K562 (cell line): ENCODE results near the gene AHSA1. TPM values are rescaled to one million over a fixed set of nuclear protein-coding genes. Genes with fewer than 3 reads are reported as not detected.

Experiments used
- ATAC-seq: fragments of 200-7000 bp; cut with Tn5 transposase; 3 replicates; pipeline ENCODE4 v1.9.1; 2020; ENCODE audit warnings: moderate library complexity
- BruUV-seq: library from RNA; stranded (reverse); fragments of 400-500 nt; replicated peaks from 2 replicates; lab custom pipeline; 2021; lab: Mats Ljungman, UMichigan
- CTCF ChIA-PET: fragments of 300-600 bp; formaldehyde crosslinking; extraction: SDS; loops from one replicate; lab custom pipeline; 2021; ENCODE audit warnings: low intra/inter-chr PET ratio; lab: Yijun Ruan, JAX
- POLR2A ChIA-PET: fragments of 300-600, 350-650 bp; sonication (Branson Sonifier 250); formaldehyde crosslinking; extraction: SDS; loops from one replicate; lab custom pipeline; 2021; ENCODE audit warnings: antibody characterized with exemption, inconsistent platforms; lab: Yijun Ruan, JAX
- DNase-seq, 4 experiments: peaks; one replicate each; pipeline versions ENCODE4 v3.0.0 to v3.0.0-alpha.2; 2011 to 2018; ENCODE audit warnings: low spot score in 3 of 4, mixed read lengths in 3 of 4; ENCODE audit errors: extremely low read depth in 1 of 4
- FAIRE-seq: peaks from 2 replicates; lab custom pipeline; 2011; peaks lifted over from hg19 to GRCh38; lab: Jason Lieb, UNC
- H2AFZ ChIP-seq: 2 replicates; pipeline ENCODE4 v1.6.0; 2011; ENCODE audit warnings: low read depth, low read length, control low read depth, inconsistent platforms
- H3K27ac ChIP-seq: fragments of 200-600 bp; 3 replicates; pipeline ENCODE4 v1.8.0; 2011; ENCODE audit warnings: low read depth, mild to moderate bottlenecking, control low read depth, inconsistent platforms, low read length, moderate library complexity, mixed read lengths; ENCODE audit errors: extremely low read depth
- H3K27me3 ChIP-seq, 2 experiments: fragments of 300-600 bp in 1 of 2; 2 replicates in 1 of 2; 3 replicates in 1 of 2; pipeline versions ENCODE4 v1.6.0 to v1.8.0; 2011; ENCODE audit warnings: inconsistent platforms in 2 of 2, low read length in 2 of 2, mild to moderate bottlenecking in 1 of 2, mixed read lengths in 1 of 2, moderate library complexity in 1 of 2; ENCODE audit not compliant: control insufficient read depth in 2 of 2, insufficient read depth in 2 of 2
- H3K36me3 ChIP-seq: fragments of 300-600 bp; 3 replicates; pipeline ENCODE4 v1.8.0; 2011; ENCODE audit warnings: mild to moderate bottlenecking, low read length, inconsistent platforms; ENCODE audit not compliant: control insufficient read depth, insufficient read depth
- H3K4me1 ChIP-seq, 2 experiments: fragments of 200-600 bp in 1 of 2; replicated peaks in 1 of 2; 2 replicates in 1 of 2; 3 replicates in 1 of 2; pipeline versions ENCODE4 v1.5.1 to v1.8.0; 2011; ENCODE audit warnings: inconsistent platforms in 2 of 2, low read length in 2 of 2, mild to moderate bottlenecking in 1 of 2, mixed read lengths in 1 of 2, moderate library complexity in 1 of 2; ENCODE audit not compliant: control insufficient read depth in 2 of 2, insufficient read depth in 2 of 2
- H3K4me2 ChIP-seq: 2 replicates; pipeline ENCODE4 v1.6.1; 2011; ENCODE audit warnings: low read length, control low read depth, inconsistent platforms, mixed read lengths; ENCODE audit not compliant: insufficient read depth
- H3K4me3 ChIP-seq: fragments of 200-600 bp; sonication (generic), shearing (Covaris generic); 2 replicates; pipeline ENCODE4 v1.5.1; 2016; ENCODE audit warnings: control low read depth, inconsistent platforms
- H3K79me2 ChIP-seq: fragments of 200-600 bp; 3 replicates; pipeline ENCODE4 v1.8.0; 2011; ENCODE audit warnings: low read length, inconsistent platforms; ENCODE audit not compliant: control insufficient read depth, insufficient read depth
- H3K9ac ChIP-seq, 2 experiments: 2 replicates each; pipeline versions ENCODE4 v1.6.0 to v1.6.1; 2011; ENCODE audit warnings: low read depth in 2 of 2, low read length in 2 of 2, control low read depth in 1 of 2, inconsistent platforms in 1 of 2, mild to moderate bottlenecking in 1 of 2, mixed read lengths in 1 of 2; ENCODE audit not compliant: insufficient read depth in 1 of 2
- H3K9me1 ChIP-seq: one replicate; pipeline ENCODE4 v1.6.0; 2011; ENCODE audit warnings: inconsistent platforms, mild to moderate bottlenecking, low read length, moderate library complexity; ENCODE audit not compliant: control insufficient read depth, insufficient read depth
- H3K9me3 ChIP-seq: replicated peaks from 2 replicates; pipeline ENCODE4 v1.5.1; 2011; ENCODE audit warnings: low read depth, low read length, inconsistent platforms; ENCODE audit not compliant: control insufficient read depth, insufficient read depth
- H4K20me1 ChIP-seq: replicated peaks from 2 replicates; pipeline ENCODE4 v1.6.1; 2011; ENCODE audit warnings: low read length, inconsistent platforms, mixed read lengths; ENCODE audit not compliant: control insufficient read depth, insufficient read depth
- CREBBP ChIP-seq: IDR thresholded peaks from one replicate; pipeline ENCODE4 v1.6.1; 2012; ENCODE audit warnings: low read depth, mild to moderate bottlenecking, control low read depth, inconsistent platforms, low read length
- HDGF ChIP-seq: fragments of 450-650 bp; IDR thresholded peaks from 2 replicates; pipeline ENCODE4 v1.6.1; 2016
- HNRNPL ChIP-seq: fragments of 200-400 bp; formaldehyde crosslinking; IDR thresholded peaks from 2 replicates; pipeline ENCODE4 v1.6.1; 2017; ENCODE audit warnings: low read depth, mild to moderate bottlenecking, low read length
- HNRNPLL ChIP-seq: fragments of 200-400 bp; formaldehyde crosslinking; IDR thresholded peaks from 2 replicates; pipeline ENCODE4 v1.6.1; 2017; ENCODE audit warnings: low read length, low read depth, mild to moderate bottlenecking; ENCODE audit not compliant: poor library complexity, severe bottlenecking
- MEIS2 ChIP-seq: fragments of 450-650 bp; IDR thresholded peaks from 2 replicates; pipeline ENCODE4 v1.6.1; 2014; ENCODE audit warnings: mild to moderate bottlenecking; ENCODE audit not compliant: partially characterized antibody
- NCOR1 ChIP-seq: fragments of 450-650 bp; IDR thresholded peaks from 2 replicates; pipeline ENCODE4 v1.6.1; 2016; ENCODE audit warnings: mild to moderate bottlenecking, moderate library complexity
- PPARD ChIP-seq: fragments of 250-450 bp; sonication (Bioruptor Pico); IDR thresholded peaks from 2 replicates; pipeline ENCODE4 v1.8.0; 2022; ENCODE audit warnings: inconsistent platforms, mild to moderate bottlenecking, moderate library complexity
- SRF ChIP-seq, 2 experiments: fragments of 250-450, 450-650 bp in 1 of 2; sonication (Bioruptor Pico) in 1 of 2; sonication (generic) in 1 of 2; formaldehyde crosslinking; IDR thresholded peaks; 2 replicates each; pipeline versions ENCODE4 v1.5.0 to v1.5.1; 2020 to 2022; ENCODE audit warnings: mild to moderate bottlenecking in 1 of 2, missing genetic modification reagents in 1 of 2
- STAT6 ChIP-seq: sonication (generic); formaldehyde crosslinking; IDR thresholded peaks from 2 replicates; pipeline ENCODE4 v1.8.1; 2023; ENCODE audit warnings: mild to moderate bottlenecking, missing genetic modification reagents
- TGIF2 ChIP-seq: sonication (generic); formaldehyde crosslinking; IDR thresholded peaks from 2 replicates; pipeline ENCODE4 v1.8.1; 2022; ENCODE audit warnings: mild to moderate bottlenecking, missing genetic modification reagents, moderate library complexity
- UBTF ChIP-seq, 2 experiments: IDR thresholded peaks; 2 replicates each; pipeline ENCODE4 v1.6.1; 2012; ENCODE audit warnings: improper control_type of control experiment in 2 of 2, low read depth in 2 of 2, low read length in 2 of 2, borderline replicate concordance in 1 of 2
- ZNF12 ChIP-seq: sonication (generic); formaldehyde crosslinking; IDR thresholded peaks from 2 replicates; pipeline ENCODE4 v1.4.0; 2020; ENCODE audit warnings: mild to moderate bottlenecking, missing genetic modification reagents
- ZNF239 ChIP-seq: fragments of 250-450 bp; sonication (Bioruptor Pico); IDR thresholded peaks from 2 replicates; pipeline ENCODE4 v1.4.0; 2020; ENCODE audit warnings: mild to moderate bottlenecking
- ZNF398 ChIP-seq: fragments of 250-450 bp; sonication (Bioruptor Pico); IDR thresholded peaks from 2 replicates; pipeline ENCODE4 v1.8.0; 2021; ENCODE audit warnings: moderate library complexity, mild to moderate bottlenecking, inconsistent platforms
- ZNF589 ChIP-seq: fragments of 200-800 bp; sonication (Bioruptor generic); IDR thresholded peaks from 2 replicates; pipeline ENCODE4 v1.6.1; 2016; ENCODE audit warnings: low read depth, missing genetic modification characterization, missing compliant biosample characterization
- WGBS: fragments of 100-300 bp; shearing (Covaris generic); methylation state at CpG from one replicate; pipeline ENCODE4 v1.1.6; 2016; ENCODE audit warnings: low coverage, mixed read lengths; ENCODE audit not compliant: insufficient coverage; ENCODE audit errors: missing lambda C conversion rate; 5-methylcytosine and 5-hydroxymethylcytosine counted together
- in situ Hi-C: fragments of 300-500 bp; cut with MboI; formaldehyde crosslinking; loops from 4 replicates; pipeline ENCODE4 v1.15.0; 2018; ENCODE audit warnings: inconsistent platforms, mixed read lengths
- intact Hi-C: fragments of 100-400 bp; cut with micrococcal nuclease; formaldehyde crosslinking; loops from 2 replicates; pipeline ENCODE4 v1.14.2; 2022
- polyA plus RNA-seq, 8 experiments: library from polyadenylated mRNA; depleted of rRNA in 4 of 8; stranded (reverse) in 5 of 8; unstranded in 3 of 8; fragments of >200 nt; fragmentation: Nextera tagmentation in 2 of 8; fragmentation: Illumina TruSeq in 1 of 8; extraction: Ambion mirVana in 2 of 8; extraction: Trizol in 1 of 8; gene quantifications; 2 replicates each; pipeline versions ENCODE4 v1.2.1 to v1.2.3, GENCODE V29; 2011 to 2014; ENCODE audit warnings: inconsistent platforms in 1 of 8, missing spikeins in 1 of 8
- total RNA-seq, 7 experiments: library from RNA; depleted of rRNA in 6 of 7; stranded (reverse); fragments of >200 nt in 6 of 7; fragmentation: Illumina TruSeq in 2 of 7; extraction: Trizol in 2 of 7; gene quantifications; 2 replicates each; pipeline versions ENCODE4 v1.2.1 to v1.2.3, GENCODE V29; 2011 to 2021; ENCODE audit warnings: low replicate concordance in 1 of 7

Gene AHSA1
- total and polyA plus RNA-seq, 9 of the 15 experiments (the other 6 are each of a cell fraction or from before 2014, with no cell fraction given) = 41.4 to 317 (median 184) TPM

DNA sequence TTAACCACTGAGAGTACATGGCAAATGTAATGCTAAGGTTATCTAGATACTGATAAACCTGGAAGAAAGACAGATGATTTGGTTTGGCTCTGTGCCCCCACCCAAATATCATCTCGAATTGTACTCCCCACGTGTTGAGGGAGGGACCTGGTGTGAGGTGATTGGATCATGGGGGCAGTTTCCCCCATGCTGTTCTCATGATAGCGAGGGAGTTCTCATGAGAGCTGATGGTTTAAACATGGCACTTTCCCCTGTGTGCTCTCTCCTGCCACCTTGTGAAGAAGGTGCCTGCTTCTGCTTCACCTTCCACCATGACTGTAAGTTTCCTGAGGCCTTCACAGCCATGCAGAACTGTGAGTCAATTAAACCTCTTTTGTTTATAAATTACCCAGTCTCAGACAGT, 48.8 kb upstream of the AHSA1 start:
- no peak overlapping the region for H3K27ac ChIP-seq
- in situ Hi-C loops (no loop called here), intact Hi-C loops (loop anchor here (5.0 kb wide), 2 partner anchors 48 to 87 kb away; partner anchors contain the start of genes AHSA1, GSTZ1, POMT2 and VIPAS39)
- FAIRE-seq (peak; percentile 15), DNase-seq (peak in 1 of 4 experiments; percentile 61), ATAC-seq (peak; percentile 67)
- 2% methylated on average over 3 of the region's 3 CpGs for WGBS
- peak overlapping the region; percentile 62; the same call in 1 of the 2 replicates for H2AFZ ChIP-seq
- no peaks in the 10 kb centered on the region for H3K9me3 ChIP-seq
- no peaks in the 10 kb centered on the region for H3K27me3 ChIP-seq
- no peaks in the 10 kb centered on the region for H3K9me1 ChIP-seq
- no peak overlapping the region for H3K9ac ChIP-seq
- no peak overlapping the region for H3K4me3 ChIP-seq
- BruUV-seq = no TSS peak
- H3K4me2 ChIP-seq = no peak overlapping the region
- H3K4me1 ChIP-seq = peaks cover 12 to 37% of the 10 kb centered on the region in 2 experiments
- no peaks in the 10 kb centered on the region for H3K36me3 ChIP-seq
- H3K79me2 ChIP-seq = no peaks in the 10 kb centered on the region
- no peaks in the 10 kb centered on the region for H4K20me1 ChIP-seq
- ChIA-PET CTCF (no interaction called here), POLR2A (no interaction called here)
- TF ChIP-seq ZNF12 (CRISPR knock-in tag) = no peak
- no peak for TF ChIP-seq PPARD (CRISPR knock-in tag)
- no peak for TF ChIP-seq STAT6 (CRISPR knock-in tag)
- TF ChIP-seq MEIS2 = peak; percentile 3
- no peak for TF ChIP-seq ZNF398
- no peak for TF ChIP-seq HDGF
- TF ChIP-seq SRF (CRISPR knock-in tag; IDR thresholded peaks at IDR 0.05) = no peak
- no peak for TF ChIP-seq ZNF239 (CRISPR knock-in tag)
- no peak for TF ChIP-seq HNRNPL
- TF ChIP-seq UBTF (IDR thresholded peaks at IDR 0.05; ENCODE audit: borderline replicate concordance in 1 of 2, low read depth in 2 of 2, low read length in 2 of 2) = no peak
- TF ChIP-seq HNRNPLL = no peak
- TF ChIP-seq ZNF589 (CRISPR knock-in tag) = no peak
- no peak; the same call in 1 of the 2 replicates for TF ChIP-seq NCOR1
- TF ChIP-seq TGIF2 (CRISPR knock-in tag) = no peak
- no peak for TF ChIP-seq CREBBP
